ENCODE measurements around the gene ABHD6.

- no peak for TF ChIP-seq MAX (IDR thresholded peaks at IDR 0.05; ENCODE audit: low read depth, low read length)
- no peak for TF ChIP-seq POLR2A (IDR thresholded peaks at IDR 0.05; ENCODE audit: extremely low read depth, insufficient read length)
Measured at GRCh38 chr3:58251631-58252035, 14.0 kb downstream of the ABHD6 start.
